SK-MEL-5 (cell line): ENCODE data around the gene MEI1. TPM values are rescaled to one million over a fixed set of nuclear protein-coding genes. Genes with fewer than 3 reads are reported as not detected.

Source experiments
- DNase-seq: peaks from one replicate; pipeline ENCODE4 v3.0.0-alpha.2; 2016; ENCODE audit warnings: low read depth, low spot score
- in situ Hi-C: cut with HindIII; loops from 2 replicates; pipeline ENCODE4 v1.10.0; 2016; ENCODE audit warnings: low sequenced_read_pairs, high pct_unique_total_duplicates, low pct_unique_long_range_greater_than_20kb
- total RNA-seq: library from RNA; depleted of rRNA; stranded (reverse); fragments of >200 nt; shearing (Covaris generic); gene quantifications from 2 replicates; pipeline ENCODE4 v1.2.3, GENCODE V29; 2014

The MEI1 gene
- total RNA-seq, 1 experiment from 2014 or later: 0.13 TPM

GRCh38 chr22:41800348-41801146, 101.2 kb downstream of the MEI1 start, which contains the start of gene CCDC134:
CCDC134 (plus strand) TSS chr22:41800679; CDS start chr22:41808891, 8,212 bp downstream.
- in situ Hi-C loops: no loop called here

GRCh38 chr22:41801147-41801819, 102.0 kb downstream of the MEI1 start:
- no peak for DNase-seq
- in situ Hi-C loops: no loop called here

More at GRCh38 chr22:41800348-41801146, 101.2 kb downstream of the MEI1 start, which contains the start of gene CCDC134:
- peak; percentile 87 for DNase-seq

- in situ Hi-C loops: no loop called here
- DNase-seq: no peak
Measured at GRCh38 chr22:41801886-41802285, 102.6 kb downstream of the MEI1 start.

GRCh38 chr22:41805639-41806038, 106.3 kb downstream of the MEI1 start:
- in situ Hi-C loops: no loop called here
- no peak for DNase-seq

GRCh38 chr22:41808400-41808799, 109.1 kb downstream of the MEI1 start:
- DNase-seq: no peak
- in situ Hi-C loops: no loop called here

- no peak for DNase-seq
- in situ Hi-C loops: no loop called here
Measured at GRCh38 chr22:41810022-41810421, 110.7 kb downstream of the MEI1 start.

- no peak for DNase-seq
- in situ Hi-C loops: no loop called here
Measured at GRCh38 chr22:41812805-41813545, 113.7 kb downstream of the MEI1 start.

GRCh38 chr22:41813726-41814410, 114.6 kb downstream of the MEI1 start:
- no peak for DNase-seq
- in situ Hi-C loops: no loop called here

- in situ Hi-C loops: no loop called here
- DNase-seq: no peak
Measured at GRCh38 chr22:41815716-41816115, 116.4 kb downstream of the MEI1 start.

- in situ Hi-C loops: no loop called here
- DNase-seq: no peak
Measured at GRCh38 chr22:41816241-41816640, 116.9 kb downstream of the MEI1 start.

GRCh38 chr22:41816871-41817270, 117.6 kb downstream of the MEI1 start:
- no peak for DNase-seq
- in situ Hi-C loops: no loop called here

GRCh38 chr22:41818011-41818410, 118.7 kb downstream of the MEI1 start:
- in situ Hi-C loops: no loop called here
- DNase-seq: no peak

GRCh38 chr22:41818596-41818995, 119.3 kb downstream of the MEI1 start:
- DNase-seq: no peak
- in situ Hi-C loops: no loop called here

- in situ Hi-C loops: no loop called here
Measured at GRCh38 chr22:41819257-41819656, 120.0 kb downstream of the MEI1 start.

GRCh38 chr22:41820447-41820846, 121.1 kb downstream of the MEI1 start:
- no peak for DNase-seq
- in situ Hi-C loops: no loop called here

More at GRCh38 chr22:41819257-41819656, 120.0 kb downstream of the MEI1 start:
- DNase-seq: no peak

GRCh38 chr22:41821471-41822316, 122.4 kb downstream of the MEI1 start:
- DNase-seq: no peak
- in situ Hi-C loops: no loop called here
